ENCODE measurements around the gene UGT1A9.
"Not testable (repeated sequence)": the region's sequence is repeated elsewhere in the genome, so short reads cannot be mapped to it uniquely, and the experiment has no call there.

UGT1A9 gene

DNA sequence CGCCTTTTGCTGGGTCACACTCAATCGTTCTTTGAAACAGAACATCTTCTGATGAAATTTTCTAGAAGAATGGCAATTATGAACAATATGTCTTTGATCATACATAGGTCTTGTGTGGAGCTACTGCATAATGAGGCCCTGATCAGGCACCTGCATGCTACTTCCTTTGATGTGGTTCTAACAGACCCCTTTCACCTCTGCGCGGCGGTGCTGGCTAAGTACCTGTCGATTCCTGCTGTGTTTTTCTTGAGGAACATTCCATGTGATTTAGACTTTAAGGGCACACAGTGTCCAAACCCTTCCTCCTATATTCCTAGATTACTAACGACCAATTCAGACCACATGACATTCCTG, 41.5 kb downstream of the UGT1A9 start:
- DNase-seq = no peak

DNA sequence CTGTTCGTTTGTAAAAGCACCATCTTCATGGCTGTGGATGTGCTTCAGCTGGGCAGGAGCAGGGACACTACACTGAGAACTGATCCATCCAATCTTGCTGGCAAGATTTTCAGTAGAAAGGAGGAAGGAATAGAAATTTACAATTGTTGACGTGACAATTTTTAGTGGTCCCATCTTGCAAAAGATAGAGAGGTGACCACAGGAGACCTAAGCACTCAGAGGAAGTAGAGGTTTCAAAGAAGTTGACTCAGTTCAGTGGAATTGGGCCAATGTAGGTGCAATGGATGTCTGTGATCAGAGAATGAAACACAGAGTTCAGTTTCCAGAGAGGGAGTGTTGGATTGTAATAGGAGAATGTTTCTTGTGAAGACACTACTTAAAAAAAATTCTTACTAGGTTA, 42.4 kb downstream of the UGT1A9 start:
- no peak for DNase-seq

DNA sequence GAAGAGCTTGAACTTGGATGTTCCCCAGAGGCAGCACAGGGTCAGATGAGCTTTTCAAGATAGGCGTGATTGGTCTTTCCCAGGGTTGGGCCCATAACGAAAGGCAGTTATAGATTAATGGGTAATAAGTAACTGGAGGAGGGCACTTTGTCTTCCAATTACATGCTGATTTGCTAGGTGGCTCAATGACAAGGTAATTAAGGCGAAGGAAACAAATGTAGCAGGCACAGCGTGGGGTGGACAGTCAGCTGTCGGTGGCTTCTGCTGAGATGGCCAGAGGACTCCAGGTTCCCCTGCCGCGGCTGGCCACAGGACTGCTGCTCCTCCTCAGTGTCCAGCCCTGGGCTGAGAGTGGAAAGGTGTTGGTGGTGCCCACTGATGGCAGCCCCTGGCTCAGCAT, 46.9 kb downstream of the UGT1A9 start, which contains the start of gene UGT1A4:
TSS of gene UGT1A4 (plus strand) at position 185 of the 400 bp plus-strand sequence. CDS start at position 270, 85 bp downstream.
- DNase-seq = no peak

DNA sequence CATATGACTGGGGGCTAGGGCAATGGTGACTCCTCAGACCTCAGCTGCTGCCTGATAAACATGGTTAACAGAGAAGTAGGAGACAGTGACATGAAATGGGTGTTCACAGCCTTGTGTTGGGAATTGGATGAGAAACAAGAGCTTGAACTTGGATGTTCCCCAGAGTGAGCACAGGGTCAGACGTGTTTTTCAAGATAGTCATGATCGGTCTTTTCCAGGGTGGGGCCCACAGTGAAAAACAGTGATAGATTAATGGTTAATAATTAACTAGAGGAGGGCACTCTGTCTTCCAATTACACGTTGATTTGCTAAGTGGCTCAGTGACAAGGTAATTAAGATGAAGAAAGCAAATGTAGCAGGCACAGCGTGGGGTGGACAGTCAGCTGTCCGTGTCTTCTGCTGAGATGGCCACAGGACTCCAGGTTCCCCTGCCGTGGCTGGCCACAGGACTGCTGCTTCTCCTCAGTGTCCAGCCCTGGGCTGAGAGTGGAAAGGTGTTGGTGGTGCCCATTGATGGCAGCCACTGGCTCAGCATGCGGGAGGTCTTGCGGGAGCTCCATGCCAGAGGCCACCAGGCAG, 57.1 kb downstream of the UGT1A9 start, which contains the start of gene UGT1A3:
TSS of gene UGT1A3 (plus strand) at position 320 of the 579 bp plus-strand sequence. CDS start at position 405, 85 bp downstream.
- DNase-seq = no peak

DNA sequence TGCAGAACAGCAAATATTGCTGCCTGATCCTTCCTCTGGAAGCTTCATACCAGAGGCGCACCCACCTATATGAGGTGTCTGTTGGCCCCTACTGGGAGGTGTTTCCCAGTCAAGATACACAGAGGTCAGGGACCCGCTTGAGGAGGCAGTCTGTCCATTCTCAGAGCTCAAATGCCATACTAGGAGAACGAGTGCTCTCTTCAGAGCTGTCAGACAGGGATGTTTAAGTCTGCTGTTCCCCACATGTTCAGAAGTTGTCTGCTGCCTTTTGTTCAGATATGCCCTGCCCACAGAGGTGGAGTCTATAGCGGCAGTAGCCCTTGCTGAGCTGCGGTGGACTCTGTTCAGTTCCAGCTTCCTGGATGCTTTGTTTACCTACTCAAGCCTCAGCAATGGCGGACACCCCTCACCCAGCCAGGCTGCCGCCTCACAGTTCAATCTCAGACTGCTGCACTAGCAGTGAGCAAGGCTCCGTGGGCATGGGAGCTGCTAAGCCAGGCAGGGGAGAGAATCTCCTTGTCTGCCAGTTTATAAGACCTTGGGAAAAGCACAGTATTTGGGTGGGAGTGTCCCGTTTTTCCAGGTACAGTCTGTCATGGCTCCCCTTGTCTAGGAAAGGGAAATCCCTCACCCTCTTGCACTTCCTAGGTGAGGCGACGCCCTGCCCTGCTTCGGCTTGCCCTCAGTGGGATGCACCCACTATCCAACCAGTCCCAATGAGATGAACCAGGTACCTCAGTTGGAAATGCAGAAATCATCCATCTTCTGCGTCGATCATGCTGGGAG, 65.4 kb downstream of the UGT1A9 start:
- not testable (repeated sequence) for DNase-seq

DNA sequence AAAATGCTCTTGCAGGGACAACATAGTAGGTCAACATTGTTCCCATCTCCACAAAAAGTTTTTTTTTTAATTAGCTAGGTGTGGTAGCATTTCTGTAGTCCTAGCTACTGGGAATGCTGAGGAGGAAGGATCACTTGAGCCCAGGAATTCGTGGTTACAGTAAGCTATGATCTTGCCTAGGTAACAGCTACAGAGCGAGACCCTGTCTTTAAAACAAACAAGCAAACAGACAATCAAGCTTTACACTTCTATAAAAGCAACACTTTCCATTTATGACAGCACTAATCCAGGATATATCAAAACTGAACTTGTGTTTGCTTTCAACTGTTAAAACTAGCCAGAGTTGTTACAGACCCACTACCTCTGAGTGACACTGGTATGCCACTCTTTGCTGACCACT, 69.2 kb downstream of the UGT1A9 start:
- DNase-seq = no peak

DNA sequence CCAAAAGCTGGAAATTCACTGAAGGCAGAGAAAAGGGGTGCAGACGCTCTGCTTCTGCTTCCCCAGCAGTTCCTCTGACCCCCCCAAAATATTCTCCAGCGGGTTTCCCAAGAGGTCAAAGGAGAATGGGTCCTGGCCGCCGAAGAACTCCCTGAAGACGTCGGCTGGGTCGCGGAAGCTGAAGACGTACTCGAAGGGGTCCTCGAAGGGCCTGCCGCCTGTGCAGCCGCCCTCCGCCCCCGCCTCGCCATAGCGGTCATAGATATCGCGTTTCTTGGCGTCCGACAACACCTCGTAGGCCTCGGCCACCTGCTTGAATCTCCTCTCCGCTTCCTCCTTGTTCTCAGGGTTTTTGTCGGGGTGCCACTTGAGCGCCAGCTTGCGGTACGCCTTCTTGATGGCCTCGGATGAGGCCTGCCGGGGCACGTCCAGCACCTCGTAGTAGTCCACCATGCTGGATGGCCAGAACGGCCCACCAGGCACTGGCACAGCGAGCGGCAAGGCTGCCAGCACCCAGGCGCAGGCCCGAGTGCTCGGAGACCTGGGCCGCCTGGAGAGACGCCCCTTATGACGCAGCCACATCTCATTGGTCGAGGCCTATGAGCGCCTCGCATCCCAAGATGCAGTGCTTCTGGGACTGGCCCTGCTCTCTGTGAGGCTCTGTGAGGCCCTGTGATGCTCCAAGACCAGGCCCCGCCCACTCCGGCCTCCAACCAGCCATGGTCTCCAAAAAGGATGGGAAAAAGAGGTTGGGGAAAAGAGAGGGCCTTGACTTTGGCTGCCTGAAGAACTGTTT, 72.0 kb downstream of the UGT1A9 start:
- DNase-seq = no peak

DNA sequence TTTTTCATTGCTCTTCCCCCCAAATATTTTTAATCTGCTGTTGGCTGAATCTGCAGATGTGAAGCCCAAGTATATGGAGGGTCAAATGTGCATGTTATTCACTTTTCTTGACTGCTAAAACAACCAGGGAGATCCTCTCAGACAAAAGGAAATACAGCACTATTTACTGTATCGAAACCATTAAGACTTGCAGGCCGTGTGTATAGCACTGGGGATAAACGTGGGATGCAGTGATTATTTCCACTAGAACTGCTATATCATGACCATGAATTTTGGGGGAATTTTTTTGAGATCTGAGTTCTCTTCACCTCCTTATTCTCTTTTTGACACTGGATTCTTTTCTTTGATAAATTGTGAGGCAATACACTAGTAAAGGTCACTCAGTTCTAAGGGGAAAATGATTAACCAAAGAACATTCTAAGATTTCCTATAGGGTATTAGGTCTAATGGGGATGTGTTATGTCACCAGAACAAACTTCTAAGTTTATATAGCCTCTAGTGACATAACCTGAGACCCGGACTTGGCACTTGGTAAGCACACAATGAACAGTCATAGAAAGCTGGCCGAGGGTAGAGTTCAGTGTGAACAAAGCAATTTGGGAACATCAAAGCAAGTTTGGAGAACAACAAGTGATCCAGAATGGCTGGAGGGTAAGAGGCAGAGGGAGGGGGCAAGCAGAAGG, 73.5 kb downstream of the UGT1A9 start:
- no peak for DNase-seq

DNA sequence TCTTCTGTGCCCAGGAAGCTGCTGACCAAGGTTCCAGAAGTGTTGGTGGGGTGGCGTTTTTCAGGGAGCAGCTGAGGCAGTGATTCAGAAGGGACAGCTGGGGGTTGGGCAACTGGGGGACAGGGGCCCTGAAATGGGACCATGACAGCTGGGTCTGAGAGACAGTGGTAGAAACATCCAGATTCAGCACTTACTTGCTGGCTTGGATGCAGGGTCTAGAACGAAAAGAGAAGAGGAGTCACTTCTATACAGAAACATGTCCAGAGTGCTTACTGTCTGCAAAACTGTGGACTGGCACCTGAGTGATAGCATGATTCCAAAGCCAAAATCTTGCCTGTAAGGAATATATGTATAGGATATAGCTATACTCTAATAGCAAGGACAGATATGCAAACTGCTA, 74.1 kb downstream of the UGT1A9 start:
- DNase-seq = not testable (repeated sequence)

DNA sequence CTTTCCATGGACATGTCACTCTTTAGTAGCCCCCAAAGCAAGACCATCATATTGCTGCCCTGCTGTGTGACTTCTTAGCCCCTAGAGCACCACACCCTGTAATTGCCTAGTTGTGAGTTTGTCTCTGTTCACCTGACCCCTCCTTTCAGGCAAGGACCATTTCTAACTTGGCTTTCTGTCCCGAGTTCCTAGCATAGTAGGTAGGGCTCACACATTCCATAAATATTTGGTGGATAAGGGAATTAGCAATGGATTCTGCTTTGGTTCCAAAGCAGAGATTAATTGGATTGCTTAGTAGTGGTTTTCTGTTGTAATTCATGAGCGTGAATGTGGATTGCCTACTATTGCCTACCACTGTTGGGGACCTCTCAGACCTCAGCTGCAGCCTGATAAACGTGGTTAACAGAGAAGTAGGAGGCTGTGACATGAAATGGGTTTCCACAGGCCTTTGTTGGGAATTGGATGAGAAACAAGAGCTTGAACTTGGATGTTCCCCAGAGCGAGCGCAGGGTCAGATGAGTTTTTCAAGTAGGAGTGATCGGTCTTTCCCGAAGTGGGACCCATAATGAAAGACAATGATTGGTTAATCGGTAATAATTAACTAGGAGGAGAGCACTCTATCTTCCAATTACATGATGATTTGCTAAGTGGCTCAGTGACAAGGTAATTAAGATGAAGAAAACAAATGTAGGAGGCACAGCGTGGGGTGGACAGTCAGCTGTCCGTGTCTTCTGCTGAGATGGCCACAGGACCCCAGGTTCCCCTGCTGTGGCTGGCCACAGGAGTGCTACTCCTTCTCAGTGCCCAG, 75.0 kb downstream of the UGT1A9 start:
- no peak for DNase-seq

DNA sequence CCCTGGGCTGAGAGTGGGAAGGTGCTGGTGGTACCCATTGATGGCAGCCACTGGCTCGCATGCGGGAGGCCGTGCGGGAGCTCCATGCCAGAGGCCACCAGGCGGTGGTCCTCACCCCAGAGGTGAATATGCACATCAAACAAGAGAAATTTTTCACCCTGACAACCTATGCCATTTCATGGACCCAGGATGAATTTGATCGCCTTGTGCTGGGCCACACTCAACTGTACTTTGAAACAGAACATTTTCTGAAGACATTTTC, 75.5 kb downstream of the UGT1A9 start:
- DNase-seq = no peak

DNA sequence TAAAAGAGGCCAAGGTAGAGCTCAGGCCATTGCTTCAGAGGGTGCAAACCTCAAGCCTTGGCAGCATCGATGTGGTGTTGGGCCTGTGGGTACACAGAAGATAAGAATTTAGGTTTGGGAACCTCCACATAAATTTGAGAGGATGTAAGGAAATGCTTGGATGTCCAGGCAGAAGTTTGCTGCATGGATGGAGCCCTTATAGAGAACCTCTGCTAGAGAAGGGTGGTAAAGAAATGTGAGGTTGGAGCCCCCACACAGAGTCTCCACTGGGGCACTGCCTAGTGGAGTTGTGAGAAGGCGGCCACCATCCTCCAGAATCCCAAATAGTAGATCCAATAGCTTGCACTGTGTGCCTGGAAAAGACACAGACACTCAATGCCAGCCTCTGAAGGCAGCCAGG, 79.0 kb downstream of the UGT1A9 start:
- DNase-seq = not testable (repeated sequence)

DNA sequence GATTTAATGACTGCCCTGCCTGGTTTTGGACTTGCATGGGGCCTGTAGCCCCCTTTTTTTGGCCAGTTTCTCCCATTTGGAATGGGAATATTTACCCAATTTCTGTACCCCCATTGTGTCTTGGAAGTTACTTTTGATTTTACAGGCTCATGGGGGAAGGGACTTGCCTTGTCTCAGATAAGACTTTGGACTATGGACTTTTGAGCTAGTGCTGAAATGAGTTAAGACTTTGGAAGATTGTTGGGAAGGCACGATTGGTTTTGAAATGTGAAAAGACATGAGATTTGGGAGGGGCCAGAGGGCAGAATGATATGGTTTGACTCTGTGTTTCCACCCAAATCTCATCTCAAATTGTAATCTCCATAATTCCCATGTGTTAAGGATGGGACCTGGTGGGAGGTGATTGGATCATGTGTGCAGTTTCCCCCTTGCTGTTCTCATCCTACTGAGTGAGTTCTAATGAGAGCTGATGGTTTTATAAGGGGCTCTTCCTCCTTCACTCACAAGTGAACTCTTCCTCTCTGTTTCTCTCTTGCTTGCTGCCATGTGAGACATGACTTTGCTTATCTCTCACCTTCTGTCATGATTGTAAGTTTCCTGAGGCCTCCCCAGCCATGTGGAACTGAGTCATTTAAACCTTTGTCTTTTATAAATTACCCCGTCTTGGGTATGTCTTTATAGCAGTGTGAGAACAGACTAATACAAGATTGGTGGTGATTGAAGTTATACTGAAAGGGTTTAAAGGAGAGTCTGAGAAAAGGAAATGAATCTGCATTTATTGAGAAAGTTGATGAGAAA, 79.7 kb downstream of the UGT1A9 start:
- not testable (repeated sequence) for DNase-seq

DNA sequence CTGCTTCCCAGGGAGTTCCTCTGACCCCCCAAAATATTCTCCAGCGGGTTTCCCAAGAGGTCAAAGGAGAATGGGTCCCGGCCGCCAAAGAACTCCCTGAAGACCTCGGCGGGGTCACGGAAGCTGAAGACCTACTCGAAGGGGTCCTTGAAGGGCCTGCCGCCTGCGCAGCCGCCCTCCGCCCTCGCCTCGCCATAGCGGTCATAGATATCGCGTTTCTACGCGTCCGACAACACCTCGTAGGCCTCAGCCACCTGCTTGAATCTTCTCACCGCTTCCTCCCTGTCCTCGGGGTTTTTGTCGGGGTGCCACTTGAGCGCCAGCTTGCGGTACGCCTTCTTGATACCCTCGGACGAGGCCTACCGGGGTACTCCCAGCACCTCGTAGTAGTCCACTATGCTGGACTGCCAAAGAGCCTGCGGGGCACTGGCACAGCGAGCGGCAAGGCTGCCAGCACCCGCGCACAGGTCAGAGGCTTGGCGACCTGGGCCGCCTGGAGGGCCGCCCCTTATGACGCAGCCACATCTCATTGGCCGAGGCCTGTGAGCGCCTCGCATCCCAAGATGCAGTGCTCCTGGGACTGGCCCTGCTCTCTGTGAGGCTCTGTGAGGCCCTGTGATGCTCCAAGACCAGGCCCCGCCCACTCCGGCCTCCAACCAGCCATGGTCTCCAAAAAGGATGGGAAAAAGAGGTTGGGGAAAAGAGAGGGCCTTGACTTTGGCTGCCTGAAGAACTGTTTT, 83.3 kb downstream of the UGT1A9 start:
- no peak for DNase-seq

DNA sequence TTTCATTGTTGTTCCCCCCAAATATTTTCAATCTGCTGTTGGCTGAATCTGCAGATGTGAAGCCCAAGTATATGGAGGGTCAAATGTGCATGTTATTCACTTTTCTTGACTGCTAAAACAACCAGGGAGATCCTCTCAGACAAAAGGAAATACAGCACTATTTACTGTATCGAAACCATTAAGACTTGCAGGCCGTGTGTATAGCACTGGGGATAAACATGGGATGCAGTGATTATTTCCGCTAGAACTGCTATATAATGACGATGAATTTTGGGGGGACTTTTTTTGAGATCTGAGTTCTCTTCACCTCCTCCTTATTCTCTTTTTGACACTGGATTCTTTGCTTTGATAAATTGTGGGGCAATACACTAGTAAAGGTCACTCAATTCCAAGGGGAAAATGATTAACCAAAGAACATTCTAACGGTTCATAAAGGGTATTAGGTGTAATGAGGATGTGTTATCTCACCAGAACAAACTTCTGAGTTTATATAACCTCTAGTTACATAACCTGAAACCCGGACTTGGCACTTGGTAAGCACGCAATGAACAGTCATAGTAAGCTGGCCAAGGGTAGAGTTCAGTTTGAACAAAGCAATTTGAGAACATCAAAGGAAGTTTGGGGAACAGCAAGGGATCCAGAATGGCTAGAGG, 84.9 kb downstream of the UGT1A9 start:
- no peak for DNase-seq

DNA sequence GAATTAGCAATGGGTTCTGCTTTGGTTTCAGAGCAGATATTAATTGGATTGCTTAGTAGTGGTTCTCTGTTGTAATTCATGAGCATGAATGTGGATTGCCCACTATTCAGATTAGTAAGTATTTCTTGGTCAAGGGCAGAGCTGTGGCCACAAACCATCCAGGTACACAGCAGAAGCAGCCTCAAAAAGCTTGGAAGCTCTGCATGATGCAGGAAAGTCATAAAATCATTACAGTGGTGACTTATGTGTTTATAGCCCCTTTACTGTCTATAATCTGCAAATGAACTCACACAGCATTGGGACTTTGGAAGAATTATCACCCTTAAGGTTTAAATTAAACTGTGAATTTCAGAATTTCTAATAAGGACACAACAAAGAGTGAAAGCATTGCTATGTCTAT, 86.4 kb downstream of the UGT1A9 start:
- DNase-seq = no peak

DNA sequence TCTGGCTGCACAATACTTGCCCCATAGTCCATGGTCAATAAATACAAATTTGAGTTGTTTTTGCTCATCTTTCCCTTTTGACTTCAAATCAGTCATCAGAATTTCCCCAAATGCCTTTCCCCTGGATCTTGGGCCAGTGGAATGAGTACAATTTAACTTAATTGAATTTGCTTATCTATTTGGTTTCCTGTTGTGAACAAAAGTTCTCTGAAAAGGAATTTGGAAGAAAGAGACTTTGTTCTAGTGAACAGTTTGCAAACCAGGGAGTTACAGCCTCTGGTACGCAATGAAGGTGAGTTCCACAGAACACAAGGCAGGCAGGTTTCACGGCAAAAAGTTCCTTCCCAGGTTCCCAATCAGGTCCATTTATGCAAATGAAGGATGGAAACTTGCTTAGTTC, 87.2 kb downstream of the UGT1A9 start:
- no peak for DNase-seq

DNA sequence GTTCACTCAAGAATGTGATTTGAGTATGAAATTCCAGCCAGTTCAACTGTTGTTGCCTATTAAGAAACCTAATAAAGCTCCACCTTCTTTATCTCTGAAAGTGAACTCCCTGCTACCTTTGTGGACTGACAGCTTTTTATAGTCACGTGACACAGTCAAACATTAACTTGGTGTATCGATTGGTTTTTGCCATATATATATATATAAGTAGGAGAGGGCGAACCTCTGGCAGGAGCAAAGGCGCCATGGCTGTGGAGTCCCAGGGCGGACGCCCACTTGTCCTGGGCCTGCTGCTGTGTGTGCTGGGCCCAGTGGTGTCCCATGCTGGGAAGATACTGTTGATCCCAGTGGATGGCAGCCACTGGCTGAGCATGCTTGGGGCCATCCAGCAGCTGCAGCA, 88.3 kb downstream of the UGT1A9 start, which contains the start of gene UGT1A1:
TSS of gene UGT1A1 (plus strand) at position 228 of the 400 bp plus-strand sequence. CDS start at position 246, 18 bp downstream.
- no peak for DNase-seq

DNA sequence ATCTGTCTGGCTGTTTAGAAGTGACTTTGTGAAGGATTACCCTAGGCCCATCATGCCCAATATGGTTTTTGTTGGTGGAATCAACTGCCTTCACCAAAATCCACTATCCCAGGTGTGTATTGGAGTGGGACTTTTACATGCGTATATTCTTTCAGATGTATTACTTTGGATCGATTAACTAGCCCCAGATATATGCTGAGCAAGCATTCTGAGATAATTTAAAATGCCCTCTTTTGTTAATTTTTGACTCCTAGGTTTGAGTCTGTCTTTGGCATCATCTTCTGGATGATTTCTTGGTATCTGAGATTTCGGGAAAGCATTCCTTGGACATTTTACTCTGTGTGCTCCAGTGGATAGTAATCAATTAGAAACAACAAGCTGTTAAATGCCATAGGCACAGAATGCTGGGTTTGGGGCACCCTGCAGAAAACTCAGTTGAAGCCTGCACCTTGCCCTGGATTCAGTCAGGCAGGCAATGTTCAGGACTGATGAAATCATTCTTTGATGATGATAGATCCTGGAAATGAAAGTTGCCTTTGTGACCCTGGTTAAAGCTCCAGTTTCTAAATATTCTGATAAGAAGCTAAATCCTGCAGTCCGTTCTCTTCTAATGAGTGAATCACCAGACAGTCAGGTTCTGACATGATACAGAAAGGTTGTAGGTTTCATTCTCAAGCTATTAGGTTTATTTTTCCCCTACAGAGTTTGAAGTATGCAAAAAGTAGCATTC, 89.5 kb downstream of the UGT1A9 start:
- DNase-seq = no peak

Data from right hindlimb (tissue), 1 donor.